CD14-positive monocyte (primary cell): ENCODE data around the gene EXOC6B. TPM values are rescaled to one million over a fixed set of nuclear protein-coding genes. Genes with fewer than 3 reads are reported as not detected.

ENCODE experiments used
- DNase-seq, 3 donors: peaks; one replicate each; pipeline ENCODE4 v3.0.0-alpha.2; 2011 to 2022
- H2AFZ ChIP-seq: 2 replicates; pipeline ENCODE4 v1.6.0; 2012; ENCODE audit warnings: mild to moderate bottlenecking, low read depth, low read length, inconsistent platforms; ENCODE audit not compliant: insufficient read depth, poor library complexity, severe bottlenecking
- H3K27ac ChIP-seq, 2 donors: 1 replicate in 1 of 2; 2 replicates in 1 of 2; pipeline ENCODE4 v1.5.1; 2012 to 2013; ENCODE audit warnings: low read length in 2 of 2, control low read depth in 1 of 2, inconsistent platforms in 1 of 2, low read depth in 1 of 2, mild to moderate bottlenecking in 1 of 2
- H3K27me3 ChIP-seq, 2 donors: one replicate each; pipeline versions ENCODE4 v1.6.0 to v1.6.1; 2011 to 2013; ENCODE audit warnings: low read length in 2 of 2; ENCODE audit not compliant: control insufficient read depth in 2 of 2, insufficient read depth in 2 of 2
- H3K36me3 ChIP-seq, 2 donors: replicated peaks in 1 of 2; 1 replicate in 1 of 2; 2 replicates in 1 of 2; pipeline versions ENCODE4 v1.5.1 to v1.6.1; 2012 to 2013; ENCODE audit warnings: low read length in 2 of 2, control low read depth in 1 of 2, inconsistent platforms in 1 of 2, mild to moderate bottlenecking in 1 of 2; ENCODE audit not compliant: insufficient read depth in 2 of 2, control insufficient read depth in 1 of 2
- H3K4me1 ChIP-seq, 2 donors: 1 replicate in 1 of 2; 2 replicates in 1 of 2; pipeline versions ENCODE4 v1.5.1 to v1.6.1; 2012 to 2013; ENCODE audit warnings: low read length in 2 of 2, control low read depth in 1 of 2, inconsistent platforms in 1 of 2, mild to moderate bottlenecking in 1 of 2, moderate library complexity in 1 of 2; ENCODE audit not compliant: insufficient read depth in 2 of 2, control insufficient read depth in 1 of 2
- H3K4me2 ChIP-seq: replicated peaks from 2 replicates; pipeline ENCODE3; 2012; ENCODE audit warnings: low read length, moderate library complexity, mild to moderate bottlenecking; ENCODE audit not compliant: poor library complexity, severe bottlenecking; ENCODE audit errors: extremely low read depth
- H3K4me3 ChIP-seq, 3 experiments: fragments of 200-600 bp in 1 of 3; sonication (generic) in 1 of 3; replicated peaks in 1 of 3; 1 replicate in 2 of 3; 2 replicates in 1 of 3; pipeline ENCODE4 v1.5.1; 2011 to 2013; ENCODE audit warnings: low read length in 3 of 3, mild to moderate bottlenecking in 3 of 3, control low read depth in 2 of 3, low read depth in 2 of 3, inconsistent platforms in 1 of 3, moderate library complexity in 1 of 3
- H3K79me2 ChIP-seq: 2 replicates; pipeline ENCODE4 v1.6.0; 2012; ENCODE audit warnings: mild to moderate bottlenecking, control low read depth, inconsistent platforms, low read length, moderate library complexity; ENCODE audit not compliant: insufficient read depth
- H3K9ac ChIP-seq: 2 replicates; pipeline ENCODE4 v1.6.0; 2017; ENCODE audit warnings: low read length, mild to moderate bottlenecking; ENCODE audit not compliant: insufficient read depth, poor library complexity, severe bottlenecking
- H3K9me3 ChIP-seq, 2 donors: replicated peaks in 1 of 2; 1 replicate in 1 of 2; 2 replicates in 1 of 2; pipeline versions ENCODE4 v1.5.1 to v1.6.1; 2012 to 2013; ENCODE audit warnings: low read length in 2 of 2, control low read depth in 1 of 2; ENCODE audit not compliant: control insufficient read depth in 1 of 2, insufficient read depth in 1 of 2
- H4K20me1 ChIP-seq: 2 replicates; pipeline ENCODE4 v1.6.0; 2012; ENCODE audit warnings: mild to moderate bottlenecking, low read length, control low read depth, moderate library complexity; ENCODE audit not compliant: insufficient read depth
- H3K27ac Mint-ChIP-seq, 7 donors: one replicate each; pipeline ENCODE4 v1.8.0; 2020; ENCODE audit warnings: mild to moderate bottlenecking in 7 of 7, mixed read lengths in 7 of 7, moderate library complexity in 6 of 7, inconsistent platforms in 2 of 7
- H3K27me3 Mint-ChIP-seq, 3 donors: one replicate each; pipeline ENCODE4 v1.8.0; 2021 to 2022; ENCODE audit warnings: low read depth in 3 of 3, mild to moderate bottlenecking in 3 of 3, mixed read lengths in 3 of 3, moderate library complexity in 3 of 3, inconsistent platforms in 1 of 3
- H3K36me3 Mint-ChIP-seq, 2 donors: one replicate each; pipeline ENCODE4 v1.8.0; 2020; ENCODE audit warnings: mixed read lengths in 2 of 2, inconsistent platforms in 1 of 2, mild to moderate bottlenecking in 1 of 2
- H3K4me1 Mint-ChIP-seq: one replicate; pipeline ENCODE4 v1.8.0; 2020; ENCODE audit warnings: mild to moderate bottlenecking, mixed read lengths
- H3K4me3 Mint-ChIP-seq, 2 donors: one replicate each; pipeline ENCODE4 v1.8.0; 2020; ENCODE audit warnings: mild to moderate bottlenecking in 2 of 2, mixed read lengths in 2 of 2, moderate library complexity in 1 of 2
- H3K9me3 Mint-ChIP-seq, 7 donors: one replicate each; pipeline ENCODE4 v1.8.0; 2020 to 2022; ENCODE audit warnings: mixed read lengths in 7 of 7, mild to moderate bottlenecking in 6 of 7, moderate library complexity in 6 of 7, inconsistent platforms in 2 of 7
- WGBS: methylation state at CpG from one replicate; pipeline ENCODE4 v1.1.5; 2013; ENCODE audit warnings: missing lambda C conversion rate; ENCODE audit not compliant: insufficient coverage; 5-methylcytosine and 5-hydroxymethylcytosine counted together
- intact Hi-C, 2 donors: fragments of 100-400 bp; cut with micrococcal nuclease; formaldehyde crosslinking; loops; one replicate each; pipeline versions ENCODE4 v1.15.0 to v1.15.1; 2023
- polyA plus RNA-seq, 3 donors: library from polyadenylated mRNA; depleted of rRNA in 1 of 3; unstranded in 2 of 3; stranded (reverse) in 1 of 3; fragments of 300-500 nt in 2 of 3; fragments of >200 nt in 1 of 3; fragmentation: Illumina TruSeq in 2 of 3; gene quantifications; 1 replicate in 2 of 3; 2 replicates in 1 of 3; pipeline ENCODE4 v1.2.3, GENCODE V29; 2012 to 2021
- TF ChIP-seq, protein P1 (sequence below): fragments of 200-600 bp; IDR thresholded peaks from one replicate; pipeline ENCODE4 v1.8.0; 2022; ENCODE audit warnings: antibody characterized with exemption, mild to moderate bottlenecking

EXOC6B gene
- polyA plus RNA-seq, 3 donors, result 1.8 to 2.8 (median 2.1) TPM

DNA sequence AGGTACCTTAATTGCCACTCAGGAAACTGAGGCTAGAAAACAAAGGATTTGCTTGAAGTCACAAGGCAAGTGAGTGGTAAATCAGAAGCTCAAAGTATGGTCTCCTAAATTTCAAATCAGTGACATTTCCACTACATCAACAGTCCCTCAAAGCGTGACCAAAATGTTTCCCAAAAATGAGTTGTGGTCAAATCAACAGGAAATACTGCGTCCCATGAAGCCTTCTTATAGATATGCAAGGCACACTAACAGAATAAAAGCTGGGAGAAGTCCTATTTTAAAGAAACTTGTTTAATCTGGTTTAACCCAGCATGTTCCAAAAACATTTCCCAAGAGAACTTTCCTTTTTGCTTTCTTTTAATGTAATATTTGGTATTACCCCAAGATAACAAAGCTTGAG, 249.4 kb downstream of the EXOC6B start:
- Histone ChIP-seq H3K9me3 (no peaks in the 10 kb centered on the region), H3K9ac (no peak overlapping the region), H3K4me2 (no peak overlapping the region), H3K36me3 (no peaks in the 10 kb centered on the region), H3K27me3 (no peaks in the 10 kb centered on the region), H2AFZ (no peak overlapping the region), H3K4me1 (no peaks in the 10 kb centered on the region), H3K79me2 (no peaks in the 10 kb centered on the region), H3K4me3 (no peak overlapping the region), H4K20me1 (no peaks in the 10 kb centered on the region), H3K27ac (no peak overlapping the region)
- Mint-ChIP-seq H3K27me3 (no peaks in the 10 kb centered on the region), H3K4me1 (no peaks in the 10 kb centered on the region), H3K9me3 (no peaks in the 10 kb centered on the region), H3K4me3 (no peak overlapping the region), H3K36me3 (no peaks in the 10 kb centered on the region), H3K27ac (no peak overlapping the region)
- intact Hi-C loops, result no loop called here
- DNase-seq, result no peak
- no CpG with 5 or more reads among the region's 2 CpGs for WGBS
- TF ChIP-seq, protein P1, sequence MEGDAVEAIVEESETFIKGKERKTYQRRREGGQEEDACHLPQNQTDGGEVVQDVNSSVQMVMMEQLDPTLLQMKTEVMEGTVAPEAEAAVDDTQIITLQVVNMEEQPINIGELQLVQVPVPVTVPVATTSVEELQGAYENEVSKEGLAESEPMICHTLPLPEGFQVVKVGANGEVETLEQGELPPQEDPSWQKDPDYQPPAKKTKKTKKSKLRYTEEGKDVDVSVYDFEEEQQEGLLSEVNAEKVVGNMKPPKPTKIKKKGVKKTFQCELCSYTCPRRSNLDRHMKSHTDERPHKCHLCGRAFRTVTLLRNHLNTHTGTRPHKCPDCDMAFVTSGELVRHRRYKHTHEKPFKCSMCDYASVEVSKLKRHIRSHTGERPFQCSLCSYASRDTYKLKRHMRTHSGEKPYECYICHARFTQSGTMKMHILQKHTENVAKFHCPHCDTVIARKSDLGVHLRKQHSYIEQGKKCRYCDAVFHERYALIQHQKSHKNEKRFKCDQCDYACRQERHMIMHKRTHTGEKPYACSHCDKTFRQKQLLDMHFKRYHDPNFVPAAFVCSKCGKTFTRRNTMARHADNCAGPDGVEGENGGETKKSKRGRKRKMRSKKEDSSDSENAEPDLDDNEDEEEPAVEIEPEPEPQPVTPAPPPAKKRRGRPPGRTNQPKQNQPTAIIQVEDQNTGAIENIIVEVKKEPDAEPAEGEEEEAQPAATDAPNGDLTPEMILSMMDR, result no peak

DNA sequence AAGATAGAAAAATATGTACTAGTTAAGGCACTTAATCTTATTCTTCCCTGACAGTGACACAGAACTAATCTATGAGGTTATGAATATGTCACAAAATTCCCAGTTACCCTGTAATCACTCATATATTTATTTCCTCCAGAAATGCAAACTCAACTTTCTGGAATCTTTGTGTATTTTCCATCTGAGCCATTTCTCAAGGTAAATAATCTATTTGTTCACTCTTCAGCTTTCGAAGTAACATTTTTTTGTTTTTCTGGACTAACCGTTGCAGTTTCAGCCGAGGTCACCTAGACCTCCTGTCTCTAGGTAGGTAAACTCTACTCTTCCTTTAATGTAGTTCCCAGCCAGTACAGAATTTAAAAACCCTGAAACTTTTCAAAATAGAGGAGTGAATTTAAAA, 250.9 kb downstream of the EXOC6B start:
- Histone ChIP-seq H3K4me1 (no peaks in the 10 kb centered on the region), H3K9ac (no peak overlapping the region), H3K27me3 (no peaks in the 10 kb centered on the region), H3K4me2 (no peak overlapping the region), H4K20me1 (no peaks in the 10 kb centered on the region), H3K27ac (no peak overlapping the region), H3K79me2 (no peaks in the 10 kb centered on the region), H3K9me3 (no peaks in the 10 kb centered on the region), H3K36me3 (no peaks in the 10 kb centered on the region), H2AFZ (no peak overlapping the region), H3K4me3 (no peak overlapping the region)
- WGBS, result no CpG with 5 or more reads among the region's 3 CpGs
- Mint-ChIP-seq H3K4me3 (no peak overlapping the region), H3K27ac (no peak overlapping the region), H3K4me1 (peaks cover 3% of the 10 kb centered on the region), H3K9me3 (no peaks in the 10 kb centered on the region), H3K36me3 (no peaks in the 10 kb centered on the region), H3K27me3 (no peaks in the 10 kb centered on the region)
- intact Hi-C loops, result no loop called here
- DNase-seq, result no peak
- TF ChIP-seq, protein P1, result no peak
